Transverse colon (tissue), 4 donors: Measurements from ENCODE around the gene PGGT1B. TPM values are rescaled to one million over a fixed set of nuclear protein-coding genes. Genes with fewer than 3 reads are reported as not detected.

ENCODE experiments used
- DNase-seq: peaks from one replicate; pipeline ENCODE4 v3.0.0-alpha.2; 2019
- H3K27ac ChIP-seq, 4 donors: fragments of 200-600 bp; sonication (generic); 2 replicates each; pipeline ENCODE4 v1.5.1; 2016 to 2018; ENCODE audit warnings: inconsistent platforms in 4 of 4
- H3K27me3 ChIP-seq: fragments of 200-600 bp; sonication (generic); 2 replicates; pipeline ENCODE4 v1.5.1; 2017; ENCODE audit warnings: inconsistent platforms
- H3K36me3 ChIP-seq, 4 donors: fragments of 200-600 bp; sonication (generic); 2 replicates each; pipeline ENCODE4 v1.5.1; 2017 to 2019; ENCODE audit warnings: inconsistent platforms in 4 of 4
- H3K4me1 ChIP-seq, 4 donors: fragments of 200-600 bp; sonication (generic); 2 replicates each; pipeline ENCODE4 v1.5.1; 2017 to 2020; ENCODE audit warnings: inconsistent platforms in 4 of 4
- H3K4me3 ChIP-seq, 4 donors: fragments of 200-600 bp; sonication (generic); 1 replicate in 1 of 4; 2 replicates in 3 of 4; pipeline versions ENCODE4 v1.5.1 to v1.6.1; 2017 to 2019; ENCODE audit warnings: inconsistent platforms in 4 of 4
- H3K9me3 ChIP-seq, 2 donors: fragments of 200-600 bp; sonication (generic); 2 replicates each; pipeline ENCODE4 v1.5.1; 2017 to 2019; ENCODE audit warnings: inconsistent platforms in 2 of 2
- EP300 ChIP-seq: sonication (generic); formaldehyde crosslinking; IDR thresholded peaks from one replicate; pipeline ENCODE4 v1.6.1; 2017; ENCODE audit warnings: antibody characterized with exemption, low read depth
- POLR2A ChIP-seq: fragments of 450-650 bp; IDR thresholded peaks from one replicate; pipeline ENCODE4 v1.6.1; 2016; ENCODE audit warnings: antibody characterized with exemption, mild to moderate bottlenecking, moderate library complexity
- POLR2AphosphoS5 ChIP-seq, 3 donors: sonication (generic); formaldehyde crosslinking; IDR thresholded peaks; one replicate each; pipeline ENCODE4 v1.6.1; 2016; ENCODE audit warnings: antibody characterized with exemption in 3 of 3
- WGBS, 2 donors: methylation state at CpG; one replicate each; pipeline ENCODE4 v1.1.5; 2018; ENCODE audit warnings: low coverage in 1 of 2; 5-methylcytosine and 5-hydroxymethylcytosine counted together
- in situ Hi-C, 4 donors: fragments of 200-750 bp; cut with MboI; loops; one replicate each; pipeline versions ENCODE4 v1.15.0 to v1.15.1; 2017; ENCODE audit warnings: low sequenced_read_pairs in 3 of 4, low pct_ligation_motif_present in 1 of 4, low pct_unique_long_range_greater_than_20kb in 1 of 4
- intact Hi-C: fragments of 100-400 bp; cut with DNase I; formaldehyde crosslinking; loops from one replicate; pipeline ENCODE4 v1.15.1; 2023; ENCODE audit warnings: low total_unique reads
- total RNA-seq, 4 donors: library from RNA; depleted of rRNA; stranded (reverse); fragments of >200 nt; gene quantifications; one replicate each; pipeline ENCODE4 v1.1.0, GENCODE V29; 2016
- TF ChIP-seq, protein P1 (sequence below), 5 experiments: fragments of 200-600 bp in 3 of 5; fragments of 450-650 bp in 2 of 5; sonication (generic) in 3 of 5; IDR thresholded peaks; 1 replicate in 2 of 5; 2 replicates in 3 of 5; pipeline ENCODE4 v1.5.1; 2016 to 2017; ENCODE audit warnings: antibody characterized with exemption in 5 of 5, inconsistent platforms in 3 of 5, mild to moderate bottlenecking in 2 of 5, moderate library complexity in 1 of 5

PGGT1B gene
- total RNA-seq, 4 donors from 2014 or later = 3.4 to 26.4 (median 12.8) TPM

- DNase-seq = peak; percentile 69
- in situ Hi-C loops (no loop called here), intact Hi-C loops (no loop called here)
- TF ChIP-seq POLR2A (no peak), EP300 (no peak), POLR2AphosphoS5 (IDR thresholded peaks at IDR 0.05) (peak in 1 of 3 donors; percentile 21)
- TF ChIP-seq, protein P1, sequence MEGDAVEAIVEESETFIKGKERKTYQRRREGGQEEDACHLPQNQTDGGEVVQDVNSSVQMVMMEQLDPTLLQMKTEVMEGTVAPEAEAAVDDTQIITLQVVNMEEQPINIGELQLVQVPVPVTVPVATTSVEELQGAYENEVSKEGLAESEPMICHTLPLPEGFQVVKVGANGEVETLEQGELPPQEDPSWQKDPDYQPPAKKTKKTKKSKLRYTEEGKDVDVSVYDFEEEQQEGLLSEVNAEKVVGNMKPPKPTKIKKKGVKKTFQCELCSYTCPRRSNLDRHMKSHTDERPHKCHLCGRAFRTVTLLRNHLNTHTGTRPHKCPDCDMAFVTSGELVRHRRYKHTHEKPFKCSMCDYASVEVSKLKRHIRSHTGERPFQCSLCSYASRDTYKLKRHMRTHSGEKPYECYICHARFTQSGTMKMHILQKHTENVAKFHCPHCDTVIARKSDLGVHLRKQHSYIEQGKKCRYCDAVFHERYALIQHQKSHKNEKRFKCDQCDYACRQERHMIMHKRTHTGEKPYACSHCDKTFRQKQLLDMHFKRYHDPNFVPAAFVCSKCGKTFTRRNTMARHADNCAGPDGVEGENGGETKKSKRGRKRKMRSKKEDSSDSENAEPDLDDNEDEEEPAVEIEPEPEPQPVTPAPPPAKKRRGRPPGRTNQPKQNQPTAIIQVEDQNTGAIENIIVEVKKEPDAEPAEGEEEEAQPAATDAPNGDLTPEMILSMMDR (IDR thresholded peaks at IDR 0.05) = no peak
- 63 to 66% methylated on average over 2 of the region's 2 CpGs for WGBS, 2 donors
- peaks cover 5 to 53% (median 33%) of the 10 kb centered on the region in 4 donors for H3K4me1 ChIP-seq
- H3K36me3 ChIP-seq = no peaks in the 10 kb centered on the region
- H3K27ac ChIP-seq = peak overlapping the region; percentile 70 to 81 (median 76)
- H3K9me3 ChIP-seq = no peaks in the 10 kb centered on the region
- H3K27me3 ChIP-seq = no peaks in the 10 kb centered on the region
- H3K4me3 ChIP-seq = no peak overlapping the region
Measured at GRCh38 chr5:115194676-115195075, 68.0 kb downstream of the PGGT1B start.

GRCh38 chr5:115193295-115193694, 69.4 kb downstream of the PGGT1B start:
- peaks cover 5 to 56% (median 38%) of the 10 kb centered on the region in 4 donors for H3K4me1 ChIP-seq
- H3K36me3 ChIP-seq = no peaks in the 10 kb centered on the region
- no peaks in the 10 kb centered on the region for H3K9me3 ChIP-seq
- intact Hi-C loops (no loop called here), in situ Hi-C loops (no loop called here)
- H3K27ac ChIP-seq = peak overlapping the region; percentile 70 to 81 (median 76)
- no peak overlapping the region for H3K4me3 ChIP-seq
- DNase-seq = no peak
- no peaks in the 10 kb centered on the region for H3K27me3 ChIP-seq
- TF ChIP-seq POLR2AphosphoS5 (IDR thresholded peaks at IDR 0.05) = no peak
- no peak for TF ChIP-seq EP300
- TF ChIP-seq POLR2A = no peak

GRCh38 chr5:115192098-115192497, 70.6 kb downstream of the PGGT1B start:
- H3K27ac ChIP-seq = peak overlapping the region; percentile 70 to 81 (median 78)
- no peaks in the 10 kb centered on the region for H3K36me3 ChIP-seq
- no peak overlapping the region for H3K4me3 ChIP-seq
- in situ Hi-C loops (no loop called here), intact Hi-C loops (no loop called here)
- peaks cover 5 to 56% (median 38%) of the 10 kb centered on the region in 4 donors for H3K4me1 ChIP-seq
- peak; percentile 60 for DNase-seq
- H3K27me3 ChIP-seq = no peaks in the 10 kb centered on the region
- 51 to 63% methylated on average over 1 of the region's 1 CpG for WGBS, 2 donors
- TF ChIP-seq POLR2A = no peak
- TF ChIP-seq POLR2AphosphoS5 (IDR thresholded peaks at IDR 0.05) = peak in 1 of 3 donors; percentile 36
- H3K9me3 ChIP-seq = no peaks in the 10 kb centered on the region

GRCh38 chr5:115191474-115192031, 71.1 kb downstream of the PGGT1B start:
- intact Hi-C loops (no loop called here), in situ Hi-C loops (no loop called here)

DNA sequence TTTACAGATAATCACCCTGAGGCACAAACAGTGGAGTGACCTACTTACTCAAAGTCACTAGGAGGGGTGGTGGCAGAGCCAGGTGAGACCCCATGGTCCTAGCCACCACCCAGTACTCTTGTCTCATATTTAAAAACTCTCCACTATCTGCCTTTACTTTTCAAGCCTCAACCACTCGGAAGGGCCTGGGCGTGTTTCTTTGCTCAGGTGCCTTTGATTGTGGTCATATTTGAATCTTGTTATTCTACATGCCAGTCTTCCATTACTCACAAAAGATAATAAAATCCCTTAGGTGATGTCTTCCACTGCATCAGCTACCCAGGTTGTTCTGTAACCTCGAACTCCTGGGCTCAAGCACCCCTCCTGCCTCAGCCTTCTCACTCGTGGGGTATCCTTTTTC, 72.3 kb downstream of the PGGT1B start:
- in situ Hi-C loops (no loop called here), intact Hi-C loops (no loop called here)
- H3K4me3 ChIP-seq = no peak overlapping the region
- H3K36me3 ChIP-seq = no peaks in the 10 kb centered on the region
- H3K27me3 ChIP-seq = peaks cover under 1% of the 10 kb centered on the region
- 35 to 55% methylated on average over 2 to 4 of the region's 4 CpGs for WGBS, 2 donors
- H3K4me1 ChIP-seq = peaks cover 5 to 54% (median 37%) of the 10 kb centered on the region in 4 donors
- peak in 1 of 3 donors; percentile 7 for TF ChIP-seq POLR2AphosphoS5 (IDR thresholded peaks at IDR 0.05)
- TF ChIP-seq, protein P1 (IDR thresholded peaks at IDR 0.05) = no peak
- peak; percentile 41 for DNase-seq
- H3K27ac ChIP-seq = peak overlapping the region; percentile 70 to 81 (median 78)
- no peaks in the 10 kb centered on the region for H3K9me3 ChIP-seq

More at GRCh38 chr5:115191474-115192031, 71.1 kb downstream of the PGGT1B start:
- Histone ChIP-seq H3K4me1 (peaks cover 5 to 56% (median 38%) of the 10 kb centered on the region in 4 donors), H3K4me3 (no peak overlapping the region), H3K36me3 (no peaks in the 10 kb centered on the region), H3K9me3 (no peaks in the 10 kb centered on the region), H3K27me3 (no peaks in the 10 kb centered on the region), H3K27ac (peak overlapping the region; percentile 70 to 81 (median 78))
- DNase-seq = no peak
- TF ChIP-seq, protein P1 (IDR thresholded peaks at IDR 0.05) = no peak
- TF ChIP-seq POLR2A (no peak), POLR2AphosphoS5 (IDR thresholded peaks at IDR 0.05) (no peak), EP300 (no peak)
- 49 to 50% methylated on average over 2 to 8 of the region's 8 CpGs for WGBS, 2 donors
